HL-60 (cell line): ENCODE measurements around the gene PRDM1.

Source experiments
- DNase-seq, 2 experiments: peaks; one replicate each; pipeline ENCODE4 v3.0.0-alpha.2; 2010 to 2020; ENCODE audit warnings: low read depth in 1 of 2, low spot score in 1 of 2
- H3K27ac ChIP-seq: fragments of 250-450 bp; sonication (Bioruptor Pico); replicated peaks from 2 replicates; pipeline ENCODE4 v1.5.1; 2020; ENCODE audit warnings: mild to moderate bottlenecking, moderate library complexity
- H3K27me3 ChIP-seq: fragments of 250-450 bp; sonication (Bioruptor Pico); 2 replicates; pipeline ENCODE4 v1.5.1; 2021; ENCODE audit warnings: mild to moderate bottlenecking, moderate library complexity; ENCODE audit not compliant: insufficient read depth, poor library complexity, severe bottlenecking
- H3K4me3 ChIP-seq: replicated peaks from 2 replicates; pipeline ENCODE4 v1.5.1; 2011; ENCODE audit warnings: mild to moderate bottlenecking, control low read depth, low read length; ENCODE audit not compliant: insufficient read depth
- CTCF ChIP-seq: IDR thresholded peaks from one replicate; pipeline ENCODE4 v1.5.1; 2011; ENCODE audit warnings: low read length, control low read depth, inconsistent platforms; ENCODE audit not compliant: insufficient read depth
- GABPA ChIP-seq: IDR thresholded peaks from 2 replicates; pipeline ENCODE4 v1.6.1; 2012; ENCODE audit warnings: low read depth
- POLR2AphosphoS5 ChIP-seq: IDR thresholded peaks from 2 replicates; pipeline ENCODE4 v1.6.1; 2012; ENCODE audit warnings: low read depth
- REST ChIP-seq: IDR thresholded peaks from 2 replicates; pipeline ENCODE4 v1.6.1; 2012; ENCODE audit warnings: low read depth; ENCODE audit not compliant: insufficient replicate concordance
- SPI1 ChIP-seq: IDR thresholded peaks from 2 replicates; pipeline ENCODE4 v1.6.1; 2012; ENCODE audit warnings: low read depth, mild to moderate bottlenecking, borderline replicate concordance

Gene PRDM1

GRCh38 chr6:106072501-106073090, 13.5 kb upstream of the PRDM1 start:
- H3K27me3 ChIP-seq: no peaks in the 10 kb centered on the region
- H3K27ac ChIP-seq: no peak overlapping the region
- TF ChIP-seq CTCF: no peak
- no peak for TF ChIP-seq POLR2AphosphoS5
- no peak for TF ChIP-seq SPI1
- no peak for TF ChIP-seq REST
- no peak for TF ChIP-seq GABPA
- no peak overlapping the region for H3K4me3 ChIP-seq
- DNase-seq: no peak

- TF ChIP-seq SPI1: no peak
- no peak for TF ChIP-seq POLR2AphosphoS5
- no peaks in the 10 kb centered on the region for H3K27me3 ChIP-seq
- no peak overlapping the region for H3K4me3 ChIP-seq
- no peak for DNase-seq
- H3K27ac ChIP-seq: no peak overlapping the region
These were observed 12.0 kb upstream of the PRDM1 start for GRCh38 chr6:106074146-106074545.

GRCh38 chr6:106076139-106076538, 10.0 kb upstream of the PRDM1 start:
- H3K27ac ChIP-seq: no peak overlapping the region
- no peaks in the 10 kb centered on the region for H3K27me3 ChIP-seq
- no peak overlapping the region for H3K4me3 ChIP-seq
- no peak for DNase-seq
- TF ChIP-seq CTCF (no peak), GABPA (no peak), POLR2AphosphoS5 (no peak), REST (no peak), SPI1 (no peak)

GRCh38 chr6:106077170-106077569, 9.0 kb upstream of the PRDM1 start:
- DNase-seq: no peak
- TF ChIP-seq CTCF (no peak), REST (no peak), SPI1 (no peak), POLR2AphosphoS5 (no peak), GABPA (no peak)
- H3K27me3 ChIP-seq: no peaks in the 10 kb centered on the region
- no peak overlapping the region for H3K4me3 ChIP-seq
- no peak overlapping the region for H3K27ac ChIP-seq
